SU-DHL-6 (cell line): ENCODE results near the gene PWP1.

Source experiments
- CTCF ChIP-seq: fragments of 200-600 bp; sonication (generic); IDR thresholded peaks from one replicate; pipeline ENCODE4 v1.5.1; 2017; ENCODE audit warnings: antibody characterized with exemption, mild to moderate bottlenecking, low read length, moderate library complexity; ENCODE audit not compliant: insufficient read depth, poor library complexity, severe bottlenecking
- EZH2phosphoT487 ChIP-seq: fragments of 200-600 bp; sonication (generic), shearing (Covaris generic); conservative IDR thresholded peaks from 2 replicates; pipeline ENCODE4 v1.6.1; 2018; ENCODE audit warnings: mild to moderate bottlenecking, antibody characterized with exemption, low read length, moderate library complexity, mixed read lengths

- no peak for TF ChIP-seq CTCF
- TF ChIP-seq EZH2phosphoT487: no peak
These were observed 46.8 kb downstream of the PWP1 start for GRCh38 chr12:107732365-107732764.
